Fibroblast of skin of scalp (primary cell): ENCODE data around the gene ENTPD6. TPM values are rescaled to one million over a fixed set of nuclear protein-coding genes. Genes with fewer than 3 reads are reported as not detected.
"Not testable (repeated sequence)": the region's sequence is repeated elsewhere in the genome, so short reads cannot be mapped to it uniquely, and the experiment has no call there.

Experiments
- DNase-seq: peaks from one replicate; pipeline ENCODE4 v3.0.0-alpha.2; 2013
- polyA plus RNA-seq, 2 experiments: library from polyadenylated mRNA; unstranded; fragments of 120-200 nt; gene quantifications; one replicate each; pipeline ENCODE4 v1.2.1, GENCODE V29; 2013; ENCODE audit not compliant: insufficient read length in 2 of 2

ENTPD6 gene
- polyA plus RNA-seq (2013, experiment 1 of 2; ENCODE audit: insufficient read length): 76.6 TPM
- 64.0 TPM for polyA plus RNA-seq (2013, experiment 2 of 2; ENCODE audit: insufficient read length)

- DNase-seq: peak; percentile 90
Observed at GRCh38 chr20:25195014-25195961, at the start of gene ENTPD6. TSS of gene ENTPD6 (plus strand) at chr20:25195712. CDS start at chr20:25206537, 10,825 bp downstream.

GRCh38 chr20:25146976-25147375, 48.5 kb upstream of the ENTPD6 start:
- DNase-seq: no peak

- no peak for DNase-seq
Observed at GRCh38 chr20:25147716-25148115, 47.8 kb upstream of the ENTPD6 start.

GRCh38 chr20:25148181-25148981, 47.1 kb upstream of the ENTPD6 start:
- peak; percentile 41 for DNase-seq

- DNase-seq: no peak
Observed at GRCh38 chr20:25148982-25149846, 46.3 kb upstream of the ENTPD6 start.

- DNase-seq: no peak
Observed at GRCh38 chr20:25150016-25150415, 45.5 kb upstream of the ENTPD6 start.

GRCh38 chr20:25158043-25158442, 37.5 kb upstream of the ENTPD6 start:
- DNase-seq: no peak

GRCh38 chr20:25160467-25160866, 35.0 kb upstream of the ENTPD6 start:
- DNase-seq: no peak

GRCh38 chr20:25160897-25161296, 34.6 kb upstream of the ENTPD6 start:
- no peak for DNase-seq

- DNase-seq: no peak
Observed at GRCh38 chr20:25165128-25165527, 30.4 kb upstream of the ENTPD6 start.

- DNase-seq: not testable (repeated sequence)
Observed at GRCh38 chr20:25166105-25166782, 29.3 kb upstream of the ENTPD6 start.

- DNase-seq: no peak
Observed at GRCh38 chr20:25173321-25173720, 22.2 kb upstream of the ENTPD6 start.

- no peak for DNase-seq
Observed at GRCh38 chr20:25173886-25174308, 21.6 kb upstream of the ENTPD6 start.

GRCh38 chr20:25176184-25176583, 19.3 kb upstream of the ENTPD6 start:
- no peak for DNase-seq

GRCh38 chr20:25177890-25178321, 17.6 kb upstream of the ENTPD6 start:
- DNase-seq: peak; percentile 20

GRCh38 chr20:25178563-25179438, 16.7 kb upstream of the ENTPD6 start:
- peak; percentile 86 for DNase-seq

GRCh38 chr20:25179439-25180089, 15.9 kb upstream of the ENTPD6 start:
- no peak for DNase-seq

GRCh38 chr20:25184391-25184790, 11.1 kb upstream of the ENTPD6 start:
- not testable (repeated sequence) for DNase-seq

- no peak for DNase-seq
Observed at GRCh38 chr20:25187220-25187619, 8.3 kb upstream of the ENTPD6 start.

GRCh38 chr20:25187635-25188034, 7.9 kb upstream of the ENTPD6 start:
- no peak for DNase-seq
